Progenitor cell of endocrine pancreas (in vitro differentiated cells): ENCODE data around the gene SLC6A7. TPM values are rescaled to one million over a fixed set of nuclear protein-coding genes. Genes with fewer than 3 reads are reported as not detected.

Experiments
- DNase-seq: peaks from one replicate; pipeline ENCODE4 v3.0.0; 2021; ENCODE audit warnings: low spot score; ENCODE audit not compliant: unreplicated experiment
- H3K27ac Mint-ChIP-seq: 2 replicates; pipeline ENCODE4 v1.8.0; 2021; ENCODE audit warnings: mild to moderate bottlenecking, moderate library complexity, mixed read lengths
- H3K27me3 Mint-ChIP-seq: 2 replicates; pipeline ENCODE4 v1.8.0; 2021; ENCODE audit warnings: mixed read lengths
- H3K36me3 Mint-ChIP-seq: 2 replicates; pipeline ENCODE4 v1.8.0; 2022; ENCODE audit warnings: mixed read lengths; ENCODE audit not compliant: insufficient read depth
- H3K4me1 Mint-ChIP-seq: 2 replicates; pipeline ENCODE4 v1.8.0; 2021; ENCODE audit warnings: low read depth, mixed read lengths
- H3K4me3 Mint-ChIP-seq: 2 replicates; pipeline ENCODE4 v1.8.0; 2021; ENCODE audit warnings: low read depth, mild to moderate bottlenecking, moderate library complexity, mixed read lengths
- H3K9me3 Mint-ChIP-seq: 2 replicates; pipeline ENCODE4 v1.8.0; 2021; ENCODE audit warnings: low read depth, mixed read lengths
- total RNA-seq: library from RNA; stranded (reverse); gene quantifications from 2 replicates; pipeline ENCODE4 v1.2.1, GENCODE V29; 2021
- TF ChIP-seq, protein P1 (sequence below): fragments of 200-600 bp; sonication (generic); IDR thresholded peaks from one replicate; pipeline ENCODE4 v1.5.0; 2021; ENCODE audit warnings: antibody characterized with exemption, mild to moderate bottlenecking; ENCODE audit not compliant: unreplicated experiment

The SLC6A7 gene
- total RNA-seq, 1 donor from 2014 or later = not detected

DNA sequence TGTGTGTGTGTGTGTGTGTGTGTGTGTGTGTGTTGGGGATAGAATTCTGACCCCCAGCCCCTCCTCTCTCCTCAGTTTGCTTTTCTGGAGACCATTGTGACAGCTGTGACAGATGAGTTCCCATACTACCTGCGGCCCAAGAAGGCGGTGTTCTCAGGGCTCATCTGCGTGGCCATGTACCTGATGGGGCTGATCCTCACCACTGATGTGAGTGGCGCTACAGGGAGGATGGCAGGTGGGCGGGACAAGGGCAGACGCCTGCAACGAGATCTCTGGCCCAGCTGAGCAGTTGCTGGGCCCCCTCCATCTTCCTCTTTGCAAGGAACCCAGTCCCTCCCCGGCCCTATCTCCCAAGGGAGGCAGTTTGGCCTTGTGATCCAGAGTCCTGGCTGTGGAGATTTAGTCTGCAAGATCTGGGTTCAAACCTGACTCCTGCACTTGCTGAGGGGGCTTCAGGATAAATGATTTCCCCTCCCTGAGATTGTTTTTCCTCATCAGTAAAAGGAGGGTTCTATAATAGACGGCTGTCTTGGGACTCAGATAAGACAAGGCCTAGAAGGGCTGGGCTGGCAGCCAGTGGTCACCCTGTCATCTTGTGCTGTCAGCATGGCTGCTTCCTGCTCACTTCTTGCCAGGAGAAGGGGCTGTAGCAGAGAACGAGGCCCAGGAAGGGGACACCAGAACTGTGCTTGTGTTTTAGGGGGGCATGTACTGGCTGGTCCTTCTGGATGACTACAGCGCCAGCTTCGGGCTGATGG is 14.1 kb downstream of the SLC6A7 start:
- H3K4me3 Mint-ChIP-seq = no peak overlapping the region
- H3K4me1 Mint-ChIP-seq = no peaks in the 10 kb centered on the region
- no peaks in the 10 kb centered on the region for H3K36me3 Mint-ChIP-seq
- H3K27ac Mint-ChIP-seq = peak overlapping the region; percentile 39
- TF ChIP-seq, protein P1, sequence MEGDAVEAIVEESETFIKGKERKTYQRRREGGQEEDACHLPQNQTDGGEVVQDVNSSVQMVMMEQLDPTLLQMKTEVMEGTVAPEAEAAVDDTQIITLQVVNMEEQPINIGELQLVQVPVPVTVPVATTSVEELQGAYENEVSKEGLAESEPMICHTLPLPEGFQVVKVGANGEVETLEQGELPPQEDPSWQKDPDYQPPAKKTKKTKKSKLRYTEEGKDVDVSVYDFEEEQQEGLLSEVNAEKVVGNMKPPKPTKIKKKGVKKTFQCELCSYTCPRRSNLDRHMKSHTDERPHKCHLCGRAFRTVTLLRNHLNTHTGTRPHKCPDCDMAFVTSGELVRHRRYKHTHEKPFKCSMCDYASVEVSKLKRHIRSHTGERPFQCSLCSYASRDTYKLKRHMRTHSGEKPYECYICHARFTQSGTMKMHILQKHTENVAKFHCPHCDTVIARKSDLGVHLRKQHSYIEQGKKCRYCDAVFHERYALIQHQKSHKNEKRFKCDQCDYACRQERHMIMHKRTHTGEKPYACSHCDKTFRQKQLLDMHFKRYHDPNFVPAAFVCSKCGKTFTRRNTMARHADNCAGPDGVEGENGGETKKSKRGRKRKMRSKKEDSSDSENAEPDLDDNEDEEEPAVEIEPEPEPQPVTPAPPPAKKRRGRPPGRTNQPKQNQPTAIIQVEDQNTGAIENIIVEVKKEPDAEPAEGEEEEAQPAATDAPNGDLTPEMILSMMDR = no peak
- peaks cover 25% of the 10 kb centered on the region for H3K27me3 Mint-ChIP-seq
- no peak for DNase-seq
- H3K9me3 Mint-ChIP-seq = no peaks in the 10 kb centered on the region

DNA sequence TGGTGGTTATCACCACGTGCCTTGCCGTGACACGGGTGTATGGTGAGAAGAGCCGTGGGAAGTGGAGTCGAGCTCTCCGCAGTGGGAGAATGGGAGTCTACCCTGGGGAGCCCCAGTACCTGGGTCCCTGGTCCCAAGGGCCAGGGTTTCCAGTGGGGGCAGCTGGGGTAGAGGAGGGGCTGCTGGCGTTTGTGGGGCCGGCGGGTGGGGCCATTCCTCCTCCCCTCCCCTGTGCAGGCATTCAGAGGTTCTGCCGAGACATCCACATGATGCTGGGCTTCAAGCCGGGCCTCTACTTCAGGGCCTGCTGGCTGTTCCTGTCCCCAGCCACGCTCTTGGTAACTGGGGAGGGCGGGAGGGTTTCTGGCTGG is 14.7 kb downstream of the SLC6A7 start:
- Mint-ChIP-seq H3K27ac (peak overlapping the region; percentile 39), H3K4me1 (no peaks in the 10 kb centered on the region), H3K9me3 (no peaks in the 10 kb centered on the region), H3K27me3 (peaks cover 19% of the 10 kb centered on the region), H3K36me3 (no peaks in the 10 kb centered on the region), H3K4me3 (no peak overlapping the region)
- DNase-seq = no peak
- TF ChIP-seq, protein P1 = no peak

DNA sequence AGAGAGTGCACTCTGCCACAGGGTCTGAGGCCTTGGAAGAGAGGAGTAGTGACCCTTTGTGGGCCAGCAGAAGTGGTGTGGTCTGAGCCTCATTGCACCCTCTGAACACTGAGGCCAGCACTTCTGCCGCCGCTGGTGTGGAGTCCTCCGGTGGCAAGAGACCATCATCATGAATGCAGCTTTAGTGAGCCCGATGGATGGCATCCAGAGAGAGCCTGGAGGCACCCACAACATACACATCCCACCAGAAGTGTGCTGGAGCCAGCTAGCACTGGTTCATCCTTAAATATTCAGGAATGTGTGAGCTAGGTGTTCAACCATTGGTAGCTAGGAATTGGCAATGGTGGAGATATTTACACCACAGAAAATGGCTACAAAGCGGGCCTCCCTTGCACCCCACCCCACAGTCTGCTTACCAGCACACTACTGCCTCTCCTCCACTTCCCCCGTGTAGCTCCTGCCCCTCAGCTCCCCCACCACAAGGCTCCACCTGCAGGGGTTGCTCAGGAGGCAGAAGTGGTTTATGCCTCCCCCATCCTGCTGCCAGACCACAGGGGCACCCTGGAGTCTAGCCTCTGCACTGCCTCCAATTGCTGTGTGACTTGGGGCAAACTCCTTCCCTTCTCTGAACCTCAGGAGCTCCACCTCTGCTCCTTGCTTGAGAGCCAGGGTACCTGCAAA is 16.4 kb downstream of the SLC6A7 start:
- H3K36me3 Mint-ChIP-seq = no peaks in the 10 kb centered on the region
- TF ChIP-seq, protein P1 = no peak
- no peaks in the 10 kb centered on the region for H3K9me3 Mint-ChIP-seq
- no peaks in the 10 kb centered on the region for H3K4me1 Mint-ChIP-seq
- peaks cover 8% of the 10 kb centered on the region for H3K27me3 Mint-ChIP-seq
- H3K27ac Mint-ChIP-seq = no peak overlapping the region
- no peak overlapping the region for H3K4me3 Mint-ChIP-seq
- no peak for DNase-seq

DNA sequence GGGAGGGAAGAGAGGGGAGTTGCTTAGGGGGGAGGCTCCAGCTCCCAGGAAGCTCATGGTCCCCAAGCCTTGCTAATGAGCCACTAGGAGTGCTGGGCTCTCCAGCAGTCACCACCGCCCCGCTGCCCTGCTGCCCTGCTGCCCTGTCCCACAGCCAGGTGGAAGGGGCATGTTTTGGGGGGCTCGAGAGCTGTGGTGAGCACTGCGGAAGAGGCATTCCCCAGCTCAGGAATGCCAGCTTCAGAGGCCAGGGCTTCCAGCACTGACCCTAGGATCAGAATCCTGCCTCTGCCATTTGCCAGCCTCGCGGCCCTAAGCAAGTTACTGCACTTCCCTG is 16.9 kb downstream of the SLC6A7 start:
- H3K36me3 Mint-ChIP-seq = no peaks in the 10 kb centered on the region
- no peak for DNase-seq
- TF ChIP-seq, protein P1 = no peak
- H3K27me3 Mint-ChIP-seq = peaks cover 8% of the 10 kb centered on the region
- no peak overlapping the region for H3K27ac Mint-ChIP-seq
- no peaks in the 10 kb centered on the region for H3K4me1 Mint-ChIP-seq
- H3K4me3 Mint-ChIP-seq = no peak overlapping the region
- no peaks in the 10 kb centered on the region for H3K9me3 Mint-ChIP-seq

DNA sequence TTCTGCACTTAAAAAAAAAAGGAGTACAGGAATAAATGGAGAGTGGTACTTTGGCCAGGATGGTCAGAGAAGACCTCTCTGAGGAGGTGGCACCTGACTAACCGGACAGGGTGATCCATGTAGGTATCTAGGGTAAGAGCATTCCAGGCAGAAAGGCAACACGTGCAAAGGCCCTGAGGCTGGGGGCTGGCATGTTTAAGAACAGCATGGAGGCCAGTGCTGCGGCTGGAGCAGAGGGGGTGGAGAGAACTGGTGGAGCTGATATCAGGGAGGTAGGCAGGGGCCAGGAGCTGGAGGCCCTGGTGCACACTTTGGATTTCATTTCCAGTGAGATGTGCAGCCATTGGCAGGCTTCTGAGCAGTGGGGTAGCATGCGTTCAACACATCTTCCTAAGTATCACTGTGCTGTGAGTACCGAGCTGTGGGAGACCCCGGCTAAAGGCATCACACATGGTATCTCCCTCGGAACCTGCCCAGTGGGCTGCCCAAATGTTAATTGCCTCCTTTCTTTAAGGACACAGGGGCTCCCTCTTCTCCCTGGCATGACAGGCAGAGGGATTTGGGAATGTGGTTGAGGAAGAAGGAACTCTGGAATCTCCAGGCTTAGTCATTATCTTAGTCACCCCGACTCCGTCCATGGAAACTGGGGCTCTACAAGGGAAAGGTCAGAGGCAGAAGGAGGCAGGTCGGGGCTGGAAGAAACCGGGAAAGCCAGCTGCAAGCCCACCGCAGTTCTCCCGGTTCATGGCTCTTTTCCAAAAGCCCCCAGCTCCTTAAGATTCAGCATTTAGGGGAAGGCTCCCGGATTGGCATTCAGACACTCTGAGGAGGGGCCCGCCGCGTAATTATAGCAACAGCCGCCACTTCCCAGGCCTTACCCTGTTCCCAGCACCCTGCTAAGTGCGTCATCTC is 18.6 kb downstream of the SLC6A7 start:
- no peak for DNase-seq
- Mint-ChIP-seq H3K4me3 (no peak overlapping the region), H3K36me3 (no peaks in the 10 kb centered on the region), H3K4me1 (peaks cover 2% of the 10 kb centered on the region), H3K9me3 (no peaks in the 10 kb centered on the region), H3K27me3 (peaks cover 10% of the 10 kb centered on the region), H3K27ac (peak overlapping the region; percentile 9)
- TF ChIP-seq, protein P1 = no peak
